IMR-90 (cell line): Measurements from ENCODE around the gene TENM3. TPM values are rescaled to one million over a fixed set of nuclear protein-coding genes. Genes with fewer than 3 reads are reported as not detected.

Source experiments
- ATAC-seq: fragments of 200-7000 bp; cut with Tn5 transposase; 2 replicates; pipeline ENCODE4 v1.9.1; 2020; ENCODE audit warnings: low read depth, mild to moderate bottlenecking, moderate library complexity
- BruUV-seq: library from RNA; stranded (reverse); fragments of 400-500 nt; replicated peaks from 2 replicates; lab custom pipeline; 2021; lab: Mats Ljungman, UMichigan
- CTCF ChIA-PET: fragments of 300-600 bp; formaldehyde crosslinking; extraction: SDS; loops from one replicate; lab custom pipeline; 2021; ENCODE audit warnings: antibody characterized with exemption; lab: Yijun Ruan, JAX
- POLR2A ChIA-PET: fragments of 300-600 bp; sonication (Branson Sonifier 250); formaldehyde crosslinking; loops from one replicate; lab custom pipeline; 2022; ENCODE audit warnings: antibody characterized with exemption; ENCODE audit not compliant: unreplicated experiment; lab: Charles Lee
- DNase-seq: peaks from one replicate; pipeline ENCODE4 v3.0.0; 2013
- H2AFZ ChIP-seq: replicated peaks from 2 replicates; pipeline ENCODE3; 2013; ENCODE audit warnings: low read length, mild to moderate bottlenecking; ENCODE audit not compliant: poor library complexity
- H2AK5ac ChIP-seq: 2 replicates; pipeline ENCODE4 v1.6.1; 2013; ENCODE audit warnings: low read depth, low read length, inconsistent platforms
- H2AK9ac ChIP-seq: replicated peaks from 2 replicates; pipeline ENCODE3; 2013; ENCODE audit warnings: mild to moderate bottlenecking, low read depth, low read length, moderate library complexity; ENCODE audit not compliant: poor library complexity
- H2BK120ac ChIP-seq: 2 replicates; pipeline ENCODE4 v1.6.1; 2013; ENCODE audit warnings: low read depth, low read length, inconsistent platforms
- H2BK15ac ChIP-seq: 3 replicates; pipeline ENCODE4 v1.6.1; 2013; ENCODE audit warnings: low read depth, low read length, inconsistent platforms
- H2BK20ac ChIP-seq: 2 replicates; pipeline ENCODE4 v1.6.1; 2013; ENCODE audit warnings: low read depth, mild to moderate bottlenecking, inconsistent platforms, low read length, moderate library complexity
- H2BK5ac ChIP-seq: 2 replicates; pipeline ENCODE4 v1.6.1; 2013; ENCODE audit warnings: mild to moderate bottlenecking, low read depth, low read length, inconsistent platforms; ENCODE audit not compliant: poor library complexity, severe bottlenecking
- H3K14ac ChIP-seq: replicated peaks from 2 replicates; pipeline ENCODE4 v1.6.1; 2013; ENCODE audit warnings: low read depth, low read length, inconsistent platforms
- H3K18ac ChIP-seq: 2 replicates; pipeline ENCODE4 v1.6.1; 2013; ENCODE audit warnings: low read depth, low read length, control low read depth
- H3K23ac ChIP-seq: 2 replicates; pipeline ENCODE4 v1.6.1; 2013; ENCODE audit warnings: low read depth, low read length, inconsistent platforms
- H3K27ac ChIP-seq: 2 replicates; pipeline ENCODE4 v1.5.1; 2013; ENCODE audit warnings: mild to moderate bottlenecking, control low read depth, low read length; ENCODE audit not compliant: insufficient read depth
- H3K27me3 ChIP-seq: 2 replicates; pipeline ENCODE4 v1.6.1; 2013; ENCODE audit warnings: low read length; ENCODE audit not compliant: control insufficient read depth, insufficient read depth
- H3K36me3 ChIP-seq: 2 replicates; pipeline ENCODE4 v1.6.1; 2013; ENCODE audit warnings: low read length, mixed read lengths; ENCODE audit not compliant: control insufficient read depth, insufficient read depth
- H3K4ac ChIP-seq: 2 replicates; pipeline ENCODE4 v1.6.1; 2013; ENCODE audit warnings: low read depth, low read length, inconsistent platforms
- H3K4me1 ChIP-seq: 2 replicates; pipeline ENCODE4 v1.6.1; 2013; ENCODE audit warnings: low read length, mixed read lengths; ENCODE audit not compliant: control insufficient read depth, insufficient read depth
- H3K4me2 ChIP-seq: 2 replicates; pipeline ENCODE4 v1.6.1; 2013; ENCODE audit warnings: low read depth, mild to moderate bottlenecking, control low read depth, low read length, moderate library complexity
- H3K4me3 ChIP-seq: 2 replicates; pipeline ENCODE4 v1.5.1; 2013; ENCODE audit warnings: low read depth, mild to moderate bottlenecking, control low read depth, low read length, moderate library complexity; ENCODE audit not compliant: insufficient read depth
- H3K56ac ChIP-seq: 2 replicates; pipeline ENCODE4 v1.6.1; 2013; ENCODE audit warnings: low read length, inconsistent platforms; ENCODE audit not compliant: insufficient read depth; ENCODE audit errors: extremely low read depth
- H3K79me1 ChIP-seq, 2 experiments: 2 replicates each; pipeline ENCODE4 v1.6.1; 2013; ENCODE audit warnings: low read length in 2 of 2, inconsistent platforms in 1 of 2, low read depth in 1 of 2
- H3K9ac ChIP-seq: 2 replicates; pipeline ENCODE4 v1.6.1; 2013; ENCODE audit warnings: low read depth, low read length, control low read depth
- H3K9me1 ChIP-seq: 2 replicates; pipeline ENCODE4 v1.6.1; 2013; ENCODE audit warnings: low read length, inconsistent platforms; ENCODE audit not compliant: insufficient read depth
- H3K9me3 ChIP-seq: 2 replicates; pipeline ENCODE4 v1.6.1; 2013; ENCODE audit warnings: low read length; ENCODE audit not compliant: control insufficient read depth, insufficient read depth
- H4K20me1 ChIP-seq: 2 replicates; pipeline ENCODE4 v1.6.1; 2013; ENCODE audit warnings: low read length, inconsistent platforms; ENCODE audit not compliant: insufficient read depth
- H4K5ac ChIP-seq: 2 replicates; pipeline ENCODE4 v1.6.1; 2013; ENCODE audit warnings: mild to moderate bottlenecking, low read depth, low read length, control low read depth
- H4K8ac ChIP-seq, 2 experiments: 2 replicates each; pipeline ENCODE4 v1.6.1; 2013; ENCODE audit warnings: low read depth in 2 of 2, low read length in 2 of 2, control low read depth in 1 of 2, inconsistent platforms in 1 of 2
- H4K91ac ChIP-seq: 2 replicates; pipeline ENCODE4 v1.6.1; 2013; ENCODE audit warnings: low read depth, low read length, inconsistent platforms; ENCODE audit not compliant: insufficient read depth
- BHLHE40 ChIP-seq: fragments of 150-350 bp; IDR thresholded peaks from 2 replicates; pipeline ENCODE4 v1.6.1; 2016; ENCODE audit warnings: mild to moderate bottlenecking, low read depth, low read length
- CEBPB ChIP-seq: IDR thresholded peaks from 2 replicates; pipeline ENCODE4 v1.6.1; 2012; ENCODE audit warnings: low read depth, low read length, improper control_type of control experiment
- CHD1 ChIP-seq: IDR thresholded peaks from 2 replicates; pipeline ENCODE4 v1.6.1; 2012; ENCODE audit warnings: low read depth, low read length, improper control_type of control experiment
- FOS ChIP-seq: fragments of 150-350 bp; IDR thresholded peaks from 2 replicates; pipeline ENCODE4 v1.6.1; 2016; ENCODE audit warnings: low read depth, low read length
- MAFK ChIP-seq: IDR thresholded peaks from 2 replicates; pipeline ENCODE4 v1.6.1; 2012; ENCODE audit warnings: low read depth, low read length, improper control_type of control experiment
- MAZ ChIP-seq: IDR thresholded peaks from 2 replicates; pipeline ENCODE4 v1.6.1; 2012; ENCODE audit warnings: low read depth, mild to moderate bottlenecking, low read length, improper control_type of control experiment, moderate library complexity, borderline replicate concordance
- MXI1 ChIP-seq: IDR thresholded peaks from 2 replicates; pipeline ENCODE4 v1.6.1; 2012; ENCODE audit warnings: low read depth, mild to moderate bottlenecking, low read length, moderate library complexity, borderline replicate concordance
- NFE2L2 ChIP-seq: fragments of 150-350 bp; IDR thresholded peaks from 2 replicates; pipeline ENCODE4 v1.6.1; 2016; ENCODE audit warnings: low read depth, mild to moderate bottlenecking, low read length
- POLR2A ChIP-seq: IDR thresholded peaks from 2 replicates; pipeline ENCODE4 v1.6.1; 2012; ENCODE audit warnings: mild to moderate bottlenecking, low read depth, low read length
- RAD21 ChIP-seq: IDR thresholded peaks from 2 replicates; pipeline ENCODE4 v1.6.1; 2012; ENCODE audit warnings: low read length, improper control_type of control experiment
- RCOR1 ChIP-seq: IDR thresholded peaks from 2 replicates; pipeline ENCODE4 v1.6.1; 2012; ENCODE audit warnings: mild to moderate bottlenecking, low read length, improper control_type of control experiment; ENCODE audit not compliant: insufficient replicate concordance
- RFX5 ChIP-seq: IDR thresholded peaks from 2 replicates; pipeline ENCODE4 v1.8.0; 2012; ENCODE audit warnings: low read depth, mild to moderate bottlenecking, low read length, moderate library complexity
- SMC3 ChIP-seq: fragments of 150-350 bp; IDR thresholded peaks from 2 replicates; pipeline ENCODE4 v1.6.1; 2016; ENCODE audit warnings: low read depth, mild to moderate bottlenecking, antibody characterized with exemption, low read length, moderate library complexity
- WGBS, 2 experiments: methylation state at CpG; one replicate each; pipeline versions ENCODE4 v1.1.5 to v1.1.7; 2013; ENCODE audit warnings: missing lambda C conversion rate in 2 of 2; ENCODE audit not compliant: insufficient read length in 1 of 2; ENCODE audit errors: extremely low coverage in 2 of 2; 5-methylcytosine and 5-hydroxymethylcytosine counted together
- dilution Hi-C: fragments of 300-500 bp; cut with HindIII; formaldehyde crosslinking; loops from one replicate; pipeline ENCODE4 v1.14.3; 2018; ENCODE audit warnings: low sequenced_read_pairs; ENCODE audit not compliant: unreplicated experiment
- in situ Hi-C: fragments of 300-500 bp; cut with MboI; formaldehyde crosslinking; loops from 3 replicates; pipeline ENCODE4 v1.14.3; 2019; ENCODE audit warnings: low sequenced_read_pairs, inconsistent platforms, mixed read lengths
- intact Hi-C: fragments of 100-400 bp; cut with micrococcal nuclease; formaldehyde crosslinking; loops from 2 replicates; pipeline ENCODE4 v1.10.0; 2022
- polyA plus RNA-seq, 3 experiments: library from polyadenylated mRNA; depleted of rRNA; stranded (reverse); fragments of >200 nt; gene quantifications; 2 replicates each; pipeline ENCODE4 v1.2.3, GENCODE V29; 2012; ENCODE audit warnings: low replicate concordance in 1 of 3
- total RNA-seq: library from RNA; depleted of rRNA; stranded (reverse); fragments of >200 nt; gene quantifications from 2 replicates; pipeline ENCODE4 v1.2.3, GENCODE V29; 2012
- TF ChIP-seq, protein P1 (sequence below): fragments of 150-350 bp; IDR thresholded peaks from 2 replicates; pipeline ENCODE4 v1.6.1; 2017; ENCODE audit warnings: mild to moderate bottlenecking, antibody characterized with exemption, low read length, low read depth
- TF ChIP-seq, protein P2 (sequence below): fragments of 150-350 bp; IDR thresholded peaks from 2 replicates; pipeline ENCODE4 v1.6.1; 2016; ENCODE audit warnings: low read depth, mild to moderate bottlenecking, low read length, moderate library complexity, borderline replicate concordance
- TF ChIP-seq, protein P3 (sequence below): conservative IDR thresholded peaks from 2 replicates; pipeline ENCODE4 v1.5.1; 2012; ENCODE audit warnings: mild to moderate bottlenecking, low read depth, low read length, improper control_type of control experiment

The TENM3 gene
- total and polyA plus RNA-seq, 2 of the 4 experiments (the other 2 are of a cell fraction): 29.9 to 173 TPM

DNA sequence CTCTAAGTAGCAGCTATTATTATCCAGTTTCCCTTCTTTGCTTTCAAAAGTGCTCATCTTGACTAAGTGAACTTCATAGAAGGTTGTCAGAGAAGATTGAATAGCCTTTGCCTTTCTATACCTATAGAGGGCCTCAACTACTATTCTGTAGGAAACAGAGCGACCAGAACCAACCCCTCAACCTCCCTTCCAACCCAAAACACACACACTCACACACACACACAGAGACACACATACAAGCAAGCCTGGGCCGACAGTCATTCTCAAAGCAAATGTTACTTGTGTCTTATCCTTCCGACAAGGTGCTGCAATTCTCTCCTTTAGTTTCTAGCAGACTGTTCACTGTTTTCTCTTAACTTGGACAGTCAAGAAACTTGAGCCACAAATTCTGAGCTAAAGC is 472.3 kb downstream of the TENM3 start:
- no peak overlapping the region for H3K14ac ChIP-seq
- H3K56ac ChIP-seq: no peak overlapping the region
- H2BK20ac ChIP-seq: no peak overlapping the region
- in situ Hi-C loops (no loop called here), intact Hi-C loops (no loop called here), dilution Hi-C loops (no loop called here)
- H3K9me1 ChIP-seq: no peaks in the 10 kb centered on the region; the same call in 1 of the 2 replicates
- BruUV-seq: no TSS peak
- TF ChIP-seq MAZ: no peak
- TF ChIP-seq RFX5: no peak
- no peak for TF ChIP-seq FOS
- TF ChIP-seq, protein P1, sequence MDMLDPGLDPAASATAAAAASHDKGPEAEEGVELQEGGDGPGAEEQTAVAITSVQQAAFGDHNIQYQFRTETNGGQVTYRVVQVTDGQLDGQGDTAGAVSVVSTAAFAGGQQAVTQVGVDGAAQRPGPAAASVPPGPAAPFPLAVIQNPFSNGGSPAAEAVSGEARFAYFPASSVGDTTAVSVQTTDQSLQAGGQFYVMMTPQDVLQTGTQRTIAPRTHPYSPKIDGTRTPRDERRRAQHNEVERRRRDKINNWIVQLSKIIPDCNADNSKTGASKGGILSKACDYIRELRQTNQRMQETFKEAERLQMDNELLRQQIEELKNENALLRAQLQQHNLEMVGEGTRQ: no peak
- no peak for TF ChIP-seq RAD21
- TF ChIP-seq POLR2A: no peak
- TF ChIP-seq, protein P2, sequence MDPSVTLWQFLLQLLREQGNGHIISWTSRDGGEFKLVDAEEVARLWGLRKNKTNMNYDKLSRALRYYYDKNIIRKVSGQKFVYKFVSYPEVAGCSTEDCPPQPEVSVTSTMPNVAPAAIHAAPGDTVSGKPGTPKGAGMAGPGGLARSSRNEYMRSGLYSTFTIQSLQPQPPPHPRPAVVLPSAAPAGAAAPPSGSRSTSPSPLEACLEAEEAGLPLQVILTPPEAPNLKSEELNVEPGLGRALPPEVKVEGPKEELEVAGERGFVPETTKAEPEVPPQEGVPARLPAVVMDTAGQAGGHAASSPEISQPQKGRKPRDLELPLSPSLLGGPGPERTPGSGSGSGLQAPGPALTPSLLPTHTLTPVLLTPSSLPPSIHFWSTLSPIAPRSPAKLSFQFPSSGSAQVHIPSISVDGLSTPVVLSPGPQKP: no peak
- TF ChIP-seq MAFK: no peak
- no peak for TF ChIP-seq SMC3
- no peak for TF ChIP-seq CEBPB
- no peak for TF ChIP-seq NFE2L2
- no peak for TF ChIP-seq MXI1
- TF ChIP-seq BHLHE40: no peak
- no peak for TF ChIP-seq RCOR1
- TF ChIP-seq, protein P3, sequence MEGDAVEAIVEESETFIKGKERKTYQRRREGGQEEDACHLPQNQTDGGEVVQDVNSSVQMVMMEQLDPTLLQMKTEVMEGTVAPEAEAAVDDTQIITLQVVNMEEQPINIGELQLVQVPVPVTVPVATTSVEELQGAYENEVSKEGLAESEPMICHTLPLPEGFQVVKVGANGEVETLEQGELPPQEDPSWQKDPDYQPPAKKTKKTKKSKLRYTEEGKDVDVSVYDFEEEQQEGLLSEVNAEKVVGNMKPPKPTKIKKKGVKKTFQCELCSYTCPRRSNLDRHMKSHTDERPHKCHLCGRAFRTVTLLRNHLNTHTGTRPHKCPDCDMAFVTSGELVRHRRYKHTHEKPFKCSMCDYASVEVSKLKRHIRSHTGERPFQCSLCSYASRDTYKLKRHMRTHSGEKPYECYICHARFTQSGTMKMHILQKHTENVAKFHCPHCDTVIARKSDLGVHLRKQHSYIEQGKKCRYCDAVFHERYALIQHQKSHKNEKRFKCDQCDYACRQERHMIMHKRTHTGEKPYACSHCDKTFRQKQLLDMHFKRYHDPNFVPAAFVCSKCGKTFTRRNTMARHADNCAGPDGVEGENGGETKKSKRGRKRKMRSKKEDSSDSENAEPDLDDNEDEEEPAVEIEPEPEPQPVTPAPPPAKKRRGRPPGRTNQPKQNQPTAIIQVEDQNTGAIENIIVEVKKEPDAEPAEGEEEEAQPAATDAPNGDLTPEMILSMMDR: no peak
- TF ChIP-seq CHD1: no peak
- no peak overlapping the region for H4K91ac ChIP-seq
- no peak overlapping the region for H3K27ac ChIP-seq
- no peaks in the 10 kb centered on the region for H3K27me3 ChIP-seq
- no peak overlapping the region for H2BK15ac ChIP-seq
- no peak overlapping the region for H2BK5ac ChIP-seq
- H4K8ac ChIP-seq: no peak overlapping the region
- DNase-seq (no peak), ATAC-seq (no peak)
- no peak overlapping the region for H4K5ac ChIP-seq
- no peaks in the 10 kb centered on the region for H3K36me3 ChIP-seq
- no peaks in the 10 kb centered on the region for H3K9me3 ChIP-seq
- no peak overlapping the region for H2AK9ac ChIP-seq
- H3K23ac ChIP-seq: no peak overlapping the region
- no peaks in the 10 kb centered on the region; a peak in 1 of 4 replicates for H3K79me1 ChIP-seq
- no peak overlapping the region for H3K4me2 ChIP-seq
- H3K4ac ChIP-seq: no peak overlapping the region
- no peak overlapping the region for H2BK120ac ChIP-seq
- H3K4me1 ChIP-seq: no peaks in the 10 kb centered on the region
- no peak overlapping the region for H3K18ac ChIP-seq
- WGBS, 2 experiments: 86% methylated on average over 1 of the region's 3 CpGs; no CpG with 5 or more reads in 1 of the 2 experiments
- no peak overlapping the region for H2AK5ac ChIP-seq
- ChIA-PET CTCF (no interaction called here), POLR2A (no interaction called here)
- no peak overlapping the region for H3K4me3 ChIP-seq
- H3K9ac ChIP-seq: no peak overlapping the region
- H4K20me1 ChIP-seq: no peaks in the 10 kb centered on the region
- H2AFZ ChIP-seq: no peak overlapping the region
